22Rv1 (cell line): ENCODE results near the gene AKR1D1.

Experiments
- H3K27ac ChIP-seq: fragments of 450-650 bp; 2 replicates; pipeline ENCODE4 v1.5.1; 2017
- ZFX ChIP-seq: fragments of 450-650 bp; IDR thresholded peaks from 2 replicates; pipeline ENCODE4 v1.6.1; 2017; ENCODE audit warnings: antibody characterized with exemption, borderline replicate concordance
- TF ChIP-seq, protein P1 (sequence below): fragments of 450-650 bp; IDR thresholded peaks from 2 replicates; pipeline ENCODE4 v1.5.1; 2017; ENCODE audit warnings: mild to moderate bottlenecking

Gene AKR1D1

DNA sequence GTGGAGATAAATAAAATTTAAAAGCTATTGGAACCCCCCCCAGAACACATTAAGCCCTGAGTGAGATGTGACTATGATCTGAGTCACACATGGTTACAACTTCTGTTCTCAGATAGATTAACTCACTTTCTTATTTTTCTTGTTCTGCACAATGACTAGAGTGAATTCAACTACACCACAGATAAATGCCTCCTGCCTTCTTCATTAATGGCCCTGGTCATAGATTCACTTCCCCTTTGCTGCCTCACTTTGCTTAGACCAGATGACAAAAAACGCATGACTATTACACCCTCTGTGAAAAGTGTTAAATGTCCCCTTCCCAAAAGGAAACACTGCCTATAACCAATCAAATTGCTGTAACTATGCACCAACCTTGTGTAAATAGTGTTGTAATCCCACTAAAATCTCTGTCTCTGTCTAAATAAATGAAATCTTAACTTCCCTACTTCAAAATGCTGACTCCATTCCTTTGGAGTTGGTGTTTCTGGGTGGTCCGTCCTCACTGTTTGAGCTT, 49.4 kb downstream of the AKR1D1 start:
- TF ChIP-seq, protein P1, sequence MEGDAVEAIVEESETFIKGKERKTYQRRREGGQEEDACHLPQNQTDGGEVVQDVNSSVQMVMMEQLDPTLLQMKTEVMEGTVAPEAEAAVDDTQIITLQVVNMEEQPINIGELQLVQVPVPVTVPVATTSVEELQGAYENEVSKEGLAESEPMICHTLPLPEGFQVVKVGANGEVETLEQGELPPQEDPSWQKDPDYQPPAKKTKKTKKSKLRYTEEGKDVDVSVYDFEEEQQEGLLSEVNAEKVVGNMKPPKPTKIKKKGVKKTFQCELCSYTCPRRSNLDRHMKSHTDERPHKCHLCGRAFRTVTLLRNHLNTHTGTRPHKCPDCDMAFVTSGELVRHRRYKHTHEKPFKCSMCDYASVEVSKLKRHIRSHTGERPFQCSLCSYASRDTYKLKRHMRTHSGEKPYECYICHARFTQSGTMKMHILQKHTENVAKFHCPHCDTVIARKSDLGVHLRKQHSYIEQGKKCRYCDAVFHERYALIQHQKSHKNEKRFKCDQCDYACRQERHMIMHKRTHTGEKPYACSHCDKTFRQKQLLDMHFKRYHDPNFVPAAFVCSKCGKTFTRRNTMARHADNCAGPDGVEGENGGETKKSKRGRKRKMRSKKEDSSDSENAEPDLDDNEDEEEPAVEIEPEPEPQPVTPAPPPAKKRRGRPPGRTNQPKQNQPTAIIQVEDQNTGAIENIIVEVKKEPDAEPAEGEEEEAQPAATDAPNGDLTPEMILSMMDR = no peak
- no peak overlapping the region for H3K27ac ChIP-seq

DNA sequence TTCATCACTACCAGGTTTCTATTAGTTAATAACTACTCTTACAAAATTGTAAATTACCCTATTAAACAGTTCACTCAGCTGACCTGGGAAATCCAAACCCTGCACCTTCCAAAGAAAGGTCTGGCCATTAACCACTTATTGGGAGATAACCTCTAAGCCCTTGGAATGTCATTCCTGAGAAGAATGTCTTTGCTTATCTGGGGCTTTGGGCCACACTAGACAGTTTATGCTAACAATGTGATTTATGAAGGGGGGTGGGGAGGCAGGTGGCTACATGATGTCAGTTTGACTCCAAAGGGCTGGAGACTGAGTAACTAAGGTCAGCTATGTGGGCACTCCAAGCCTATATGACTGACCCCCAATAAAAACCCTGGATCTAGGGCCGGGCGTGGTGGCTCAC, 50.7 kb downstream of the AKR1D1 start:
- no peak for TF ChIP-seq ZFX
- TF ChIP-seq, protein P1 = no peak

DNA sequence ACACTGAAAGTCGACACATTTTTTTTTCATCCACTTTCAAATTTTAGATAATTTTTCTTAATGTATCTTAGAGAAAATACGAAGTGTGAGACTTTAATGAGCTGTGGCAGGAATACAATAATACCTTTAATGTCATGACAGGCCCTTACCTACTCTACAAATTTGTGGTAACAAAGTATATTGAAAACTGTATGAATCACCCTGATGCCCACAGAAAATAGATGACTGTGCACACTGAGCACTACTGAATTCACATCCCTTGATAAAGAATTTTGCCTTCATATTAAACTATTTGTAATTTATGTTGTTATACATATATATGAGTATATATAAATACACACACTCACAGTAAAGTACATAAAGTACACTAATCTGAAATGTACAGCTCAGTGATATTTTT, 51.7 kb downstream of the AKR1D1 start:
- H3K27ac ChIP-seq = no peak overlapping the region
- TF ChIP-seq, protein P1 = no peak
- no peak for TF ChIP-seq ZFX

More for the DNA sequence above, 50.7 kb downstream of the AKR1D1 start:
- H3K27ac ChIP-seq = no peak overlapping the region

DNA sequence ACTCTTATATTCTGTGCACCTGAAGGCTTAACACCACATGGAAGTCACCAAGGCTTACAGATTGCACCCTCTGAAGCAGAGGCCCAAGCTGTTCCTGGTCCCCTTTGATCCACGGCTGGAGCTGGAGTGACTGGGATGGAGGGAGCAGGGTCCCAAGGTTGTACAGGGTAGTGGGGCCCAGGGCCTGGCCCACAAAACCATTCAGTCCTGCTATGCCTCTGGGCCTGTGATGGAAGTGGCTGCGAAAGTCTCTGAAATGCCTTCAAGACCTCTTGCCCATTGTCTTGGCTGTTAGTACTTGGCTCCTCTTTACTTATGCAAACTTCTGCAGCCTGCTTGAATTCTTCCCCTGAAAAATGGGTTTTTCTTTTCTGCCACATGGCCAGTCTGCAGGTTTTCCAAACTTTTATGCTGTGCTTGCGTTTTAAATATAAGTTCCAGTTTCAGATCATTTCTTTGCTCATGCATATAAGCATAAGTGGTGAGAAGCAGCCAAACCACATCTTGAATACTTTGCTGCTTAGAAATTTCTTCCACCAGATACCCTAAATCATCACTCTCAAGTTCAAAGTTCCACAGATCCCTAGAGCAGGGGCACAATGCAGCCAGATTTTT, 53.4 kb downstream of the AKR1D1 start:
- TF ChIP-seq, protein P1 = no peak
- TF ChIP-seq ZFX = no peak
- H3K27ac ChIP-seq = no peak overlapping the region

DNA sequence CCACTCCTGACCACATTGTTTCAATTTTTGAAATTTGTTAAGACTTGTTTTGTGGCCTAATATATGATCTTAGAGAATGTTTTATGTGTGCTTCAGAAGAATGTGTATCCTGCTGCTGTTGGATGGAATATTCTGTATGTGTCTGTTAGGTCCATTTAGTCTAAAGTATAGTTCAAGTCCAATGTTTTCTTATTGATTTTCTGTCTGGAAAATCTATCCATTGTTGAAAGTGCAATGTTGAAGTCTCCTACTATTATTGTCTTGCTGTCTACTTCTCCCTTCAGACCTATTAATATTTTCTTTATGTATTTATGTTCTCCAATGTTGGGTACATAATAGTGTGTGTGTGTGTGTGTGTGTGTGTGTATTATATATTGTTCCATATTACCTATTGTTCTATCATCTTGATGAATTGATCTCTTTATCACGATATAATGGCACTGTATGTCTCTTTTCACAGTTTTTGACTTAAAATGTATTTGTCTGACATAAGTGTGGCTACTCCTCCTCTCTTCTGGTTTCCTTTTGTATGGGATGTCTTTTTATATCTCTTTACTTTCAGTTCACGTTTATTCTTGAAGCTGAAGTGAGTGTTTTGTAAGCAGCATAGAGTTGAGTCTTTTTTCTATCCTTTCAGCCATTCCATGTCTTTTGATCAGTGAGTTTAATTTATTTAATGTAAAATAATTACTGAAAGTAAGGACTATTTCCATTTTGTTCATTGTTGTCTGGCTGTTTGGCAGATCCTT, 61.3 kb downstream of the AKR1D1 start:
- H3K27ac ChIP-seq = no peak overlapping the region
- TF ChIP-seq ZFX = no peak
- TF ChIP-seq, protein P1 = no peak

DNA sequence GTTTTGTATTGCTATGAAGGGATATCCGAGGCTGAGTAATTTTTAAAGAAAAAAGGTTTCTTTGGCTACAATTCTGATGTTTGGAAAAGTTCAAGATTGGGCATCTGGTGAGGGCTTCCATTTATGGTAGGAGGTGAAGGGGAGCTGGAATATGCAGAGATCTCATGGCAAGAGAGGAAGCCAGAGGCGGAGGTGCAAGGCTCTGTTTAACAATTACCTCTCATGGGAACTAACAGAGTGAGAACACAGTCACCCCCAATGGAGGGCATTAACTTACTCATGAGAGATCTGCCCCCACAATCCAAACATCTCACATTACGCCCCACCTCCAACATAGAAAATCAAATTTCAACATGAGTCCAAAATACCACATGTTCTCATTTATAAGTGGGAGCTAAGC, 62.0 kb downstream of the AKR1D1 start:
- TF ChIP-seq ZFX = no peak
- TF ChIP-seq, protein P1 = no peak
- no peak overlapping the region for H3K27ac ChIP-seq

DNA sequence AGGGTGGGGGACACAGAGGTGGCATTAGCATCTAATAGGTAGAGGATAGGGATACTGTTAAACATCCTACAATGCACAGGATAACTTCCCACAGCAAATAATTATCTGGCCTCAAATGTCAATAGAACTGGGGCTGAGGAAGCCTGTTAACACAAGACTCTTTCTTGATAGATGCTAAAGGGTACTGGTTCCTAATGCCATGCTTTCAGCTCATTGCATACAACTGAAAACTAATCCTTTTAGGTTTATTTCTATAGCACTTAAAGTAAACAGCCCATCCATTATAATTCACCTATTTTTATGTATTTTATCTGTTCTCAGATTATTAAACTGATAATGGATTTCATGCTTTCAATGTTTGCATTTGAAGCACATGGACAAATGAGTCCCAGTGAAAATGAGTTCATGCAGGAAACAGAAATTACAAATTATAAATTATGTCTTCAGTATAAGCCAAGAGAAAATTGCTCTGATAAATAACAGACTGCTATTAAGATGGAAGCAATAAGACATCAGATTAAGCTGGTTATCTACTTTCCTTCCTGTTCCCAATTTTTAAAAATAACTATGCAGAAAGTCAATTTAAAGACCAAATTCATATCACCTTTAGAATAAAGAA, 66.4 kb downstream of the AKR1D1 start:
- TF ChIP-seq, protein P1 = no peak
- TF ChIP-seq ZFX = no peak
- H3K27ac ChIP-seq = no peak overlapping the region
